HL-60/S4 (cell line): ENCODE measurements around the gene PROSER2.
"Not testable (repeated sequence)": the region's sequence is repeated elsewhere in the genome, so short reads cannot be mapped to it uniquely, and the experiment has no call there.

Source experiments
- in situ Hi-C: fragments of 300-500 bp; cut with MboI; formaldehyde crosslinking; loops from 2 replicates; pipeline ENCODE4 v1.14.3; 2022; ENCODE audit warnings: low sequenced_read_pairs

The PROSER2 gene

GRCh38 chr10:11832042-11832441 is 8.9 kb downstream of the PROSER2 start:
- in situ Hi-C loops, result no loop called here

- in situ Hi-C loops, result no loop called here
Observed at GRCh38 chr10:11835061-11835460, 11.9 kb downstream of the PROSER2 start.

- in situ Hi-C loops, result no loop called here
Observed at GRCh38 chr10:11835704-11836103, 12.5 kb downstream of the PROSER2 start.

- in situ Hi-C loops, result no loop called here
Observed at GRCh38 chr10:11837372-11838161, 14.4 kb downstream of the PROSER2 start.

GRCh38 chr10:11838298-11838852 is 15.2 kb downstream of the PROSER2 start:
- in situ Hi-C loops, result no loop called here

GRCh38 chr10:11841375-11841774 is 18.2 kb downstream of the PROSER2 start:
- in situ Hi-C loops, result no loop called here

- in situ Hi-C loops, result no loop called here
Observed at GRCh38 chr10:11842411-11842810, 19.3 kb downstream of the PROSER2 start.

GRCh38 chr10:11845113-11845512 is 22.0 kb downstream of the PROSER2 start:
- in situ Hi-C loops, result no loop called here

- in situ Hi-C loops, result no loop called here
Observed at GRCh38 chr10:11846542-11846941, 23.4 kb downstream of the PROSER2 start.

GRCh38 chr10:11849277-11849676 is 26.1 kb downstream of the PROSER2 start:
- in situ Hi-C loops, result no loop called here

GRCh38 chr10:11849911-11850310 is 26.8 kb downstream of the PROSER2 start:
- in situ Hi-C loops, result no loop called here

- in situ Hi-C loops, result no loop called here
Observed at GRCh38 chr10:11851910-11852309, 28.8 kb downstream of the PROSER2 start.

GRCh38 chr10:11852637-11853036 is 29.5 kb downstream of the PROSER2 start:
- in situ Hi-C loops, result not testable (repeated sequence)

GRCh38 chr10:11853468-11853867 is 30.3 kb downstream of the PROSER2 start:
- in situ Hi-C loops, result no loop called here

- in situ Hi-C loops, result no loop called here
Observed at GRCh38 chr10:11854301-11854700, 31.1 kb downstream of the PROSER2 start.

- in situ Hi-C loops, result no loop called here
Observed at GRCh38 chr10:11856089-11856488, 32.9 kb downstream of the PROSER2 start.

- in situ Hi-C loops, result no loop called here
Observed at GRCh38 chr10:11856678-11857077, 33.5 kb downstream of the PROSER2 start.

GRCh38 chr10:11858093-11858492 is 34.9 kb downstream of the PROSER2 start:
- in situ Hi-C loops, result no loop called here

- in situ Hi-C loops, result no loop called here
Observed at GRCh38 chr10:11861341-11861740, 38.2 kb downstream of the PROSER2 start.

- in situ Hi-C loops, result no loop called here
Observed at GRCh38 chr10:11861811-11862428, 38.8 kb downstream of the PROSER2 start.

GRCh38 chr10:11863353-11864109 is 40.4 kb downstream of the PROSER2 start:
- in situ Hi-C loops, result no loop called here
